GM19351 (cell line): ENCODE measurements around the gene MARK3.

Source experiments
- ATAC-seq: cut with Tn5 transposase; IDR thresholded peaks from one replicate; pipeline ENCODE4 v1.9.1; 2021; ENCODE audit warnings: mild to moderate bottlenecking, moderate library complexity; ENCODE audit not compliant: unreplicated experiment

The MARK3 gene

GRCh38 chr14:103545219-103545914, 160.2 kb downstream of the MARK3 start:
- ATAC-seq, result no peak

- no peak for ATAC-seq
These were observed 160.9 kb downstream of the MARK3 start for GRCh38 chr14:103545915-103546651.

GRCh38 chr14:103546652-103547454, 161.6 kb downstream of the MARK3 start:
- no peak for ATAC-seq

DNA sequence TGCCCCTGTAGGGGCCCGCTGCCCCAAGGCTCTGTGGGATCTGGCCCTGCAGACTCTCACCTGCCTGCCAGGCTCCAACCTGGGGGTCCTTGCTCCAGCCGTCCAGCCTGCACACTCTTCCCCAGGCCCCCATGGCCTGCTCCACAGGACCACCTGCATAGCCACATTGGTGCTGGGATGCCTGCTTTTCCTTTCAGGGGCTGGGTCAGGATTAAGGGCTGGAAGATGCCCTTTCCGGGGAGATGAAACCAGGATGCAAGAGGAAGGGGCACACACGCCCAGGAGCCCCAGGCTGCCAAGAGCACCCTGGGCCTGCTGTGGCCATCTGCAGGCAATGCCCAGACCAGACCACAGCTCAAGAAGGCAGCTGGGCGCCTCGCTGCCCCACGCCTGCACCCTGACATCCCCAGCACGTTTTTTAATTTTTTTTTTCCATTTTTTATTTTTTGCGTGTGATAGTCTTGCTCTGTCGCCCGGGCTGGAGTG, 162.3 kb downstream of the MARK3 start:
- ATAC-seq, result no peak

DNA sequence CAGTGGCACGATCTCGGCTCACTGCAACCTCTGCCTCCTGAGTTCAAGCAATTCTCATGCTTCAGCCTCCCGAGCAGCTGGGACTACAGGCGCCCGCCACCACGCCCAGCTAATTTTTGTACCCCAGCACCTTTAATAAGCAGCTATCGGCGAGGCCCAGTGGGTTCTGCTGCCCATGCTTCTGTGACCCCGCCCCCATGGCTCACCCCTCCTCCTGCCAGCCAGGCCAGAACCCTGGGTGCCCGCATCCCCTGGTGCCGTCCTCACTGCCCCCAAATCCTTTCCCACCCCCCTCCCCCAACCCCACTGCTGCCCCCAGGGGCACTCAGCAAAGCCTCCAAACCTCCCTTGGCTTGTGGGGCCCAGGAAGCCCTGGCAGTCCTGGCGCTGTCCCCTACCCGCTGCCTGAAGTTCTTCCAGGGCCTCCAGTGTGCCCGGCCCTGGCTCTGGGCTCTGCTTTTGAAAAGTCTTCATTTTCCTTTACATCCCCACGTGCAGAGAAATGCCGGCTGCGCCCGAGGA, 162.8 kb downstream of the MARK3 start:
- ATAC-seq, result no peak

GRCh38 chr14:103548463-103549351, 163.5 kb downstream of the MARK3 start:
- ATAC-seq, result no peak

DNA sequence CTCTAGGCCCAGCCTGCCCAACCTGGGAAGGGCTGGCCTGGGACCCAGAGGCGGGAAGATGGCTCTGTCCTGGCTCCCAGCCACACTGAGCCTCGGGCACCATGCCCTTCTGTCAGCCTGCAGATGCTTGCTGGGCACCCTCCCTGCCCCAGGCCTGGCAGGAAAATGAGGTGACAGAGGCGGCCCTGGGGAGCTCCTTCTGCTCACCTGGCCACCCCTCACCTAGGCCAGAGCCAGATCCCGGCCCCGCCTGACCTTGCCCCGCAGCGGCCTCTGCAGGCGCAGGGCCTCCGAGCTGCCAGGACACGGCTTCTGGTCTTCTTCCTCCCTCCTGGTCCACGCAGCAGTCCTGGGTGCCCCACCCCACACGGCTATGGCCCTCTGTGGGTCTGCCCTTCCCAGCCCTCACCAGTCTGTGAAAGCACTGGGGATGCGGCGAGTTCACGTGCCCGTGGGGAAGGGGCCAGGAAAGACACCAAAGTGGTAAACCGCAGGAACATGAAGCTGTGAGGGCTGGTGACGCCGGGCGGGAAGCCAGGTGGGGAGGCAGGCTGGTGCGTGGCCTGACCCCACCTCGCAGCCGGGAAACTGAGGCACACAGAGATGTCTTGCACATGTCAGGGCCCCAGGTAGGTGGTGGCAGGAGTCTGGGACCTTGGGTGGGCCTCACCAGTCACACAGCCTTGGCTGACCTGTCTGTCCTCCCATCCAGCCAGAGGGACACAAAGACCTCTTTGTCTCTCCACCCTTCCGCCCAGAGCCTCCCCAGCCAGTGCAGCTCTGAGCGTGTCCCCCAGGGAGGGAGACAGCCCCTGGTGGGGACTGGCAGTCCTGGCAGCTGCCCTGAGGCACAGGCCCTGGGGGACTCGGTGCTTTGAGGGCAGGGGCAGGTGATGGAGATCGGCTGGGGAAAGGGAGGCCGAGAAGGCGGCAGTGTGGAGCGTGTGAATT, 164.4 kb downstream of the MARK3 start:
- no peak for ATAC-seq

DNA sequence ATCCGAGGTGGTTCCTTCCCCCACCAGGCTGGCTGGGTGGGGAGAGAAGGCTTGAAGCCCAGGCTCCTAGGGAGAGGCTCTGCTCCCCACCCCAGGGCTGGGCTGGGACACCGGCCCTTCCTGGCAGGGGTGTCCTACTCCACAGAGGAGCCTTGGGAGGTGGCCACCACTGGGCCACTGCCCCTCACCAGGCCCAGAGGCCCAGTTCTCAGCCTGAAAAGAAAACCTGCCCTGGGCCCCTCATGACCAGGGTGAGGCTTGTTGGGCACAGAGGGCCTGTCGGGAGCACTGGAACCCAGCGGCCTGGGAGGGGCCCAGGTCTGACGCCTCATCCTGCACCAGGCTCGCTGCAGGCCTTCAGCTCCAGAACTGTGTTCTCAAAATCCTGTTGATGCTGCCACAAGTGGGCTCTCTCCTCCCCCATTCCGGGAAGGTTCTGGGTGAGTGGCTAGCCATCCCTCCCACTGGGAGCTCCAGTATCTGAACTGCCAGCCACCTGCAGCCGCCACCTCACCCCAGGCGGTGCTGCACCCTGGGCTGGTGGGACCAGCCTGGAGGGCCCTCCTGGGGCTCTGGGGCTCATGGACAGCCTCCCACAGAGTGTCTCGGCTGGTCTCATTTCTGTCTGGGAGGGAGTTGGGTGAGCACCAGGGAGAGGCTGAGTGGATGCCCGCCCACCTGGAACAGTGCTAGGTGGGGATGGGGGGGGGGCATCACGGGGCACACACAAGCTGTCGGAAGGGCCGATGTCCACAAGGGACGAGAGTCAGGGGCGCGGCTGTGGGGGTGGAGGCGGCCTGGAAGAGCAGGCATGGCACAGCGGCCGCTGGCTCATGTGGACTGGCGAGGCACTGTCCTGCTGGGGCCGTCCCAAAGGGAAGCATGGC, 165.5 kb downstream of the MARK3 start:
- no peak for ATAC-seq

- no peak for ATAC-seq
These were observed 166.1 kb downstream of the MARK3 start for GRCh38 chr14:103551338-103551762.

- no peak for ATAC-seq
These were observed 167.0 kb downstream of the MARK3 start for GRCh38 chr14:103552011-103552845.

GRCh38 chr14:103552846-103553210, 167.6 kb downstream of the MARK3 start:
- no peak for ATAC-seq
